Measurements from ENCODE around the gene SPOCK1.

Gene SPOCK1

DNA sequence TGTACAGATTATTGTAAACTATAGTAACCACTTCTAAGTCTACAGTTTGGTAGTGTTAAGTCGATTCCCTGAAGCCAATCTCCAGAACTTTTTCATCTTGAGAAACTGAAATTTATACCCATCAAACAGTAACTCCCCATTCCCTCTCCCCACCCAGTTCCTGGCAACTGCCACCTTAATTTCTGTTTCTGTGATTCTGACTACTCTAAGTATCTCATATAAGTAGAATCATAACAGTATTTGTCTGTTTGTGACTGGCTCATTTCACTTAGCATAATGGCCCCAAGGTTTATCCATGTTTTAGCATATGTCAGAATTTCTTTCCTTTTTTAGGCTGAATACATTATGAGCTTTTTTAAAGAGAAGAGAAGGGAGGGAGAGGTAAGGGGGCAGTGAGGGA is 61.4 kb downstream of the SPOCK1 start:
- H3K36me3 ChIP-seq (ENCODE audit: control insufficient read depth, insufficient read depth, low read length) = no peaks in the 10 kb centered on the region
- H3K27me3 ChIP-seq (replicated peaks; ENCODE audit: control insufficient read depth, insufficient read depth, low read length, poor library complexity, severe bottlenecking) = no peaks in the 10 kb centered on the region
- H3K4me3 ChIP-seq (ENCODE audit: insufficient read depth, low read depth, low read length, poor library complexity, severe bottlenecking) = no peak overlapping the region
- no peaks in the 10 kb centered on the region for H3K4me1 ChIP-seq (ENCODE audit: control insufficient read depth, insufficient read depth, low read length, poor library complexity, severe bottlenecking)
- H3K9me3 ChIP-seq (ENCODE audit: control insufficient read depth, low read length) = no peaks in the 10 kb centered on the region
- H3K27ac ChIP-seq (ENCODE audit: insufficient read depth, low read length, poor library complexity, severe bottlenecking) = no peak overlapping the region
- no peak for DNase-seq

DNA sequence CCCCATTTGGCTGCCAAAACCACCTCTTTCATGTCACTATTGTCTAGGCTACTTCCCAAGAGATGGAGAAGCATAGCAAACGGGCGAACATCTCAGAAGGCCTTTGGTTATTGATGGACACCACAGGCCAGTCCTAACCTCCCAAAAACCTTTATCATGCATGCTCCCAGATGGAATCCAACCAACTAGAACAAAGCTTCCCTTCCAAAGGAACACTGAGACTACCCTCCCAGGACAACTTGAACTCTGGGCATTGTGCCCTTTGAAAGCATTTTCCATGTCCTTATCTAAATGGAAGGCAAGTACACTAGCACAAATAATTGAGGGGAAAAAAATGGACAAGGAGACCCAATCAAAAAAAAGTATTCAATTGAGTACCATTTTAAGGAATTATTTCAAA is 65.6 kb downstream of the SPOCK1 start:
- no peaks in the 10 kb centered on the region for H3K27me3 ChIP-seq (replicated peaks; ENCODE audit: control insufficient read depth, insufficient read depth, low read length, poor library complexity, severe bottlenecking)

DNA sequence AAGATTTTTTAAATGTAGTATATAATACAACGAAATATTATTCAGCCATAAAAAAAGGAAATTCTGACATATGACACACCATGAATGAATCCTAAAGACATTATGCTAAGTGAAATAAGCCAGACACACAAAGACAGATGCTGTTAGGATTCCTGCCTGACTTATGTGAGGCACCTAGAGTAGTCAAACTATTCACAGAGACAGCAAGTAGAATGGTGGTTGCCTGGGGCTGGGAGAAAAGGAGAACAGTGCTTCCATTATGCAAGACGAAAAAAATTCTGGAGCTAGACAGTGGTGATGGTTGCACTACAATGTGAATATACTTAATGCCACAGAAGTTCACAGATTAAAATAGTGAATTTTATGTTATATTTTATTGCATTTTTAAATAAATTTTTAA is 66.8 kb downstream of the SPOCK1 start:
- Histone ChIP-seq H3K27ac (ENCODE audit: insufficient read depth, low read length, poor library complexity, severe bottlenecking) (no peak overlapping the region), H3K27me3 (replicated peaks; ENCODE audit: control insufficient read depth, insufficient read depth, low read length, poor library complexity, severe bottlenecking) (no peaks in the 10 kb centered on the region), H3K4me1 (ENCODE audit: control insufficient read depth, insufficient read depth, low read length, poor library complexity, severe bottlenecking) (no peaks in the 10 kb centered on the region), H3K36me3 (ENCODE audit: control insufficient read depth, insufficient read depth, low read length) (no peaks in the 10 kb centered on the region), H3K9me3 (ENCODE audit: control insufficient read depth, low read length) (no peaks in the 10 kb centered on the region), H3K4me3 (ENCODE audit: insufficient read depth, low read depth, low read length, poor library complexity, severe bottlenecking) (no peak overlapping the region)
- DNase-seq = no peak

More for the DNA sequence above, 65.6 kb downstream of the SPOCK1 start:
- Histone ChIP-seq H3K9me3 (ENCODE audit: control insufficient read depth, low read length) (no peaks in the 10 kb centered on the region), H3K4me3 (ENCODE audit: insufficient read depth, low read depth, low read length, poor library complexity, severe bottlenecking) (no peak overlapping the region), H3K27ac (ENCODE audit: insufficient read depth, low read length, poor library complexity, severe bottlenecking) (no peak overlapping the region), H3K4me1 (ENCODE audit: control insufficient read depth, insufficient read depth, low read length, poor library complexity, severe bottlenecking) (no peaks in the 10 kb centered on the region), H3K36me3 (ENCODE audit: control insufficient read depth, insufficient read depth, low read length) (no peaks in the 10 kb centered on the region)
- DNase-seq = no peak

DNA sequence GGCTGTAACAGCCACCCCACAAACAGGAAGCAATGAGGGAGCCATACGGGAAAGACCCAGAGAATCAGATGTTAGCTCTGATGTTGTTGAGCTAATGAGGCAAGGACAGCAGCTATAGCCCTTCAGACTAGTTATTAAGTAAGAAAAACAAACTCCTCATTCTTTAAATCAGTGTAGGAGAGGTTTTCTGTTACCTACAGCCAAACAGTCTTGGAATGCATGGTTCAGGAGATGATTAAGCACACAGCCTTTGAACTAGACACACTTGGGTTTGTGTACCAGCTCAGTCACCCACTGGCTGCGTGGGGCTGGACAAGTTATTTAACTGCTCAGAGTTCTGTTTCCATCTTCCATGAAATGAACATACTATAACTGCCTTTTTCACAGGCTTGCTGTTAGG is 68.1 kb downstream of the SPOCK1 start:
- no peak for DNase-seq
- no peaks in the 10 kb centered on the region for H3K27me3 ChIP-seq (replicated peaks; ENCODE audit: control insufficient read depth, insufficient read depth, low read length, poor library complexity, severe bottlenecking)
- H3K27ac ChIP-seq (ENCODE audit: insufficient read depth, low read length, poor library complexity, severe bottlenecking) = no peak overlapping the region
- H3K36me3 ChIP-seq (ENCODE audit: control insufficient read depth, insufficient read depth, low read length) = no peaks in the 10 kb centered on the region
- no peak overlapping the region for H3K4me3 ChIP-seq (ENCODE audit: insufficient read depth, low read depth, low read length, poor library complexity, severe bottlenecking)
- H3K4me1 ChIP-seq (ENCODE audit: control insufficient read depth, insufficient read depth, low read length, poor library complexity, severe bottlenecking) = no peaks in the 10 kb centered on the region
- H3K9me3 ChIP-seq (ENCODE audit: control insufficient read depth, low read length) = no peaks in the 10 kb centered on the region

DNA sequence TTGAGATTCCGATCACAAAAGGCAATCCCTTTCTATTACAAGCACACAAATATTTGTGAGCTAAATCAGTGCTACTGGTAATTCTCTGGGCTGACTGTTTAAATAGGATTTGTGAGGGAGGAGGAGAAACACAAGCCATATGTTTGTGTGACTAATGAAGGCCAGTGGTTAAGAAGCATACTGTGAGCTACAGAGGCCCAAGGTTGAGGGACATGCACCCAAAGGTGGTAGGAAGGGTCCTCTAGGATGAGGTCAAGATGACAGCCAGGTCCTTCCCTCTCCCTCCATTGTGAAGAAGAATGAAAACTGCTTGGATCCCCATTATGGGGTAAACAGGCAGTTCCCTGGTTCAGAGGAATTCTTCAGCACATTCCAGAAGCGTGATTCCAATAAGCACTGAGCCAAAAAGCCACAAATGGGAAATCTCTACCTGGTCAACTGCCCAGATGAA is 83.9 kb downstream of the SPOCK1 start:
- H3K4me1 ChIP-seq (ENCODE audit: control insufficient read depth, insufficient read depth, low read length, poor library complexity, severe bottlenecking) = no peaks in the 10 kb centered on the region
- H3K27me3 ChIP-seq (replicated peaks; ENCODE audit: control insufficient read depth, insufficient read depth, low read length, poor library complexity, severe bottlenecking) = no peaks in the 10 kb centered on the region
- H3K4me3 ChIP-seq (ENCODE audit: insufficient read depth, low read depth, low read length, poor library complexity, severe bottlenecking) = no peak overlapping the region
- no peak for DNase-seq
- H3K36me3 ChIP-seq (ENCODE audit: control insufficient read depth, insufficient read depth, low read length) = no peaks in the 10 kb centered on the region
- H3K9me3 ChIP-seq (ENCODE audit: control insufficient read depth, low read length) = no peaks in the 10 kb centered on the region
- no peak overlapping the region for H3K27ac ChIP-seq (ENCODE audit: insufficient read depth, low read length, poor library complexity, severe bottlenecking)

DNA sequence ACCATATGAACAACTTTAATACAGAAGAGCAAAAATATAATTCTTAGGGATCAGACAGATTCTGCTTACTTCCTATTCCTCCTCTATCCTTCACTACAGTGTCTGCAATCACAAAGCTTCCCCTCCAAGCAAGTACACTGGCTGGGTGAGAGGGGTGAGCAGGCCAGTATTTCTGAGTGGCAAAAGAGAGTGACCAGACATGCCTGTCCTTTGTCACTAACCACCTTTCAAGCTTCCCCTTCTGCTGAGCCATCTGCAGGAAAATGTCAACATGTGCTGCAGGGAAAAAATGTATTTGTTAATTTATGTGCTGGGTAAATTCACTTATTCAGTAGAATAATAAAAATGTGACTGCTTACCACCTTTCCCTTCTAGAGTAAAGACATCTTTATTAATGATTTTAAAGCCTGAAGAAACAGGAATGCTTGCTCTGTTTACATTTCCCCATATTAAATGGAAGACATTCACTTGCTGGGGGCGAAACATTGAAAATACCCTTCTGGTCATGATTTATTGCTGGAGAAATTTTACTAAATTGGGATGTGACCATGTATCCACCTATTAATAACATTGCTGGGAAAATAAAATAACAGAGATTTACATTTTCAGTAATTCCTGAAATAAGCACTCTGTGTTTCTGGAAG is 84.9 kb downstream of the SPOCK1 start:
- Histone ChIP-seq H3K27me3 (replicated peaks; ENCODE audit: control insufficient read depth, insufficient read depth, low read length, poor library complexity, severe bottlenecking) (no peaks in the 10 kb centered on the region), H3K9me3 (ENCODE audit: control insufficient read depth, low read length) (no peaks in the 10 kb centered on the region), H3K4me1 (ENCODE audit: control insufficient read depth, insufficient read depth, low read length, poor library complexity, severe bottlenecking) (no peaks in the 10 kb centered on the region), H3K27ac (ENCODE audit: insufficient read depth, low read length, poor library complexity, severe bottlenecking) (no peak overlapping the region), H3K36me3 (ENCODE audit: control insufficient read depth, insufficient read depth, low read length) (no peaks in the 10 kb centered on the region), H3K4me3 (ENCODE audit: insufficient read depth, low read depth, low read length, poor library complexity, severe bottlenecking) (no peak overlapping the region)
- DNase-seq = no peak

DNA sequence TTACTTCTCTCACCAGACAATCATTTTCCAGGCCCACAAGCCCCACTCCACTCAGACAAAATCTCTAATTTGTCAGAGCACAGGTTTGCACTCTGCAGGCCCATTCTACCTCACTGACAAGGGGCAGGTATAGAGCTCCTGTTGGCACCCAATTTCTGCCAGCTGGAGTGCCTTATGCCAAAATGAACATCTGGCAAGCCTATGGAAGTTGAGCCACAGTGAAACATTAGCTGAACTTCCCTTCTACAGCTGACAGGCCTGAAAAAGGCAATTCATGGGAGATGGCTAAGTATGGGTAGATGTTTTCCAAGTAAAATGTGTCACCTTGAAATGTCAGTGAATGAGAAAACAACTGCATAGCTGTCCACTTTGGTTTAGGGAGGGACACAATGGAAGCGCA is 87.0 kb downstream of the SPOCK1 start:
- Histone ChIP-seq H3K4me3 (ENCODE audit: insufficient read depth, low read depth, low read length, poor library complexity, severe bottlenecking) (no peak overlapping the region), H3K27me3 (replicated peaks; ENCODE audit: control insufficient read depth, insufficient read depth, low read length, poor library complexity, severe bottlenecking) (no peaks in the 10 kb centered on the region), H3K27ac (ENCODE audit: insufficient read depth, low read length, poor library complexity, severe bottlenecking) (no peak overlapping the region), H3K4me1 (ENCODE audit: control insufficient read depth, insufficient read depth, low read length, poor library complexity, severe bottlenecking) (no peaks in the 10 kb centered on the region), H3K9me3 (ENCODE audit: control insufficient read depth, low read length) (no peaks in the 10 kb centered on the region), H3K36me3 (ENCODE audit: control insufficient read depth, insufficient read depth, low read length) (no peaks in the 10 kb centered on the region)
- DNase-seq = no peak

DNA sequence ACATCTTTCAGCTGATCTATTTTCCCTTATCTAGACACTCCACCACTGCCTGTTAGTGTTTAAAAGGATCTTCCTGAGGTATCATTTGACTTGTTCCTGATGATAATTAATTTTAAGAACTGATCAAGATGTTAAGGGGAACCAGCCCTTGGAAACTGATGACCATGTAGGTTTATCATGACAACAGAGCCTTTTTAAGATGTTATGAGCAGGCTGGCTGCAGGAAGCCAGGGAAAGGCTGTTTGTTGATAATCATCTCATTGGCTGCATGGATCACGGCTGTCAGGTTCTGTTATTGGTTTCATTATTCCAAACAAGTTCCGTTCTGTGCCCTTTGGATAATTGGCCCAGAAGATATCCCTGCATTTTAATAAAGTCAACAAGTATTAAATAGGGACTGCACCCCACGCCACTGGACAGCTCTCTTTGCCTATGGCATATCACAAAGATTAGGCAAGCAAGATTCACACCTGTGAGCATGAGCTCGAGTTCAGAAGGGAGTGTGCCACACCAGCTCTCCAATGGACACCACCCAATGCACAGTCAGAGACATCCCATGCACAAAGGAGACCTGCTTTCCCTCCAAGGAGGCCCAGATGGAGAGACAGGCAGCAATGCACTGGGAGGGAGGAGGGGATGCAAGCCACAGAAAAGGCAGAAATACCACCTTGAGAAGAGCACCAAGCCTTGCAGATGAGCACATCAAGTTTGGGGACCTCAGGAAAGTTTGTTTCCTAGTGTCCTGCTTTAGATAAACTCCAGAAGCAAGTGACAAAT is 88.7 kb downstream of the SPOCK1 start:
- Histone ChIP-seq H3K27ac (ENCODE audit: insufficient read depth, low read length, poor library complexity, severe bottlenecking) (no peak overlapping the region), H3K4me1 (ENCODE audit: control insufficient read depth, insufficient read depth, low read length, poor library complexity, severe bottlenecking) (no peaks in the 10 kb centered on the region)

DNA sequence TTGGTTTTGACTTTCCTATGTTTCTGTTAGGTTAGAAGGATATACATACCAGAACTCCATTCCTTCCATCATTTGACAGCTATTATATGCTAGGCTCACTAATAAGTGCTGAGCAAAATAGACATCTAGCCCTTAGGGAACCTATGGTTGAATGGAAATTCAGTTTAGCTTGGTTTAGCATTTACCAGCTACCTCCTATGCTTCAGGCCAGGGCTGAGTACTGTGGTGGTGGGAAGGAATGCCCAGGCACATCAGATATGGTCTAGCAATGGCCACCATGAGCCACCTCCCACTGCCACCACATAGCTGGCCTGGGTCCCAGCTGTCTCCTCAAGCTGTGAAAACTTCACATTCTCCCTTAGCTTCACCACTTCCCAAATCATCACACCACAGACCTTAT is 89.4 kb downstream of the SPOCK1 start:
- no peak overlapping the region for H3K27ac ChIP-seq (ENCODE audit: insufficient read depth, low read length, poor library complexity, severe bottlenecking)

More for the DNA sequence above, 88.7 kb downstream of the SPOCK1 start:
- no peaks in the 10 kb centered on the region for H3K9me3 ChIP-seq (ENCODE audit: control insufficient read depth, low read length)
- H3K27me3 ChIP-seq (replicated peaks; ENCODE audit: control insufficient read depth, insufficient read depth, low read length, poor library complexity, severe bottlenecking) = no peaks in the 10 kb centered on the region
- DNase-seq = no peak
- H3K36me3 ChIP-seq (ENCODE audit: control insufficient read depth, insufficient read depth, low read length) = no peaks in the 10 kb centered on the region
- H3K4me3 ChIP-seq (ENCODE audit: insufficient read depth, low read depth, low read length, poor library complexity, severe bottlenecking) = no peak overlapping the region

DNA sequence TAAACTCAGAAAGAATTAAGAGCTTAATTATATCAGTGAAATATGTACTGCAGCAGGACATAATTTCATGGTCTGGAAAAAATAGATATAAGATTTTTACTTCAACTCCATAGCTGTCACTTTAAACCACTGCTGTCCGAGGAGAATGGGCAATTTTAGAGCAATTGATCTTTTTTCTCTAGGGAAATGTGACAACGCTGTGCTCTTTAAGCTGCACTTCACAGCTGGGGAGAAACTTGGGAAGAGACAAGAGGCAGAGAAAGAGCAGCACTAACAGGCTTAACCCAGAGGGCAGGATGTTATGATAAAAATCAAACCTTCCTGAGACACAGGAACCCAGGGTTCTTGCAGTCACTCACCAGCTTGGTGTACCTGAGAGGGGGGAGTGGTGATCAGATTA is 92.0 kb downstream of the SPOCK1 start:
- H3K36me3 ChIP-seq (ENCODE audit: control insufficient read depth, insufficient read depth, low read length) = no peaks in the 10 kb centered on the region
- DNase-seq = no peak
- H3K9me3 ChIP-seq (ENCODE audit: control insufficient read depth, low read length) = no peaks in the 10 kb centered on the region
- H3K27ac ChIP-seq (ENCODE audit: insufficient read depth, low read length, poor library complexity, severe bottlenecking) = no peak overlapping the region
- H3K4me1 ChIP-seq (ENCODE audit: control insufficient read depth, insufficient read depth, low read length, poor library complexity, severe bottlenecking) = no peaks in the 10 kb centered on the region
- H3K4me3 ChIP-seq (ENCODE audit: insufficient read depth, low read depth, low read length, poor library complexity, severe bottlenecking) = no peak overlapping the region
- no peaks in the 10 kb centered on the region for H3K27me3 ChIP-seq (replicated peaks; ENCODE audit: control insufficient read depth, insufficient read depth, low read length, poor library complexity, severe bottlenecking)

More for the DNA sequence above, 89.4 kb downstream of the SPOCK1 start:
- Histone ChIP-seq H3K27me3 (replicated peaks; ENCODE audit: control insufficient read depth, insufficient read depth, low read length, poor library complexity, severe bottlenecking) (no peaks in the 10 kb centered on the region), H3K4me3 (ENCODE audit: insufficient read depth, low read depth, low read length, poor library complexity, severe bottlenecking) (no peak overlapping the region), H3K36me3 (ENCODE audit: control insufficient read depth, insufficient read depth, low read length) (no peaks in the 10 kb centered on the region), H3K9me3 (ENCODE audit: control insufficient read depth, low read length) (no peaks in the 10 kb centered on the region), H3K4me1 (ENCODE audit: control insufficient read depth, insufficient read depth, low read length, poor library complexity, severe bottlenecking) (no peaks in the 10 kb centered on the region)
- DNase-seq = no peak
